ENCODE measurements around the gene OR9Q1. TPM values are rescaled to one million over a fixed set of nuclear protein-coding genes. Genes with fewer than 3 reads are reported as not detected.

Gene OR9Q1
- total and polyA plus RNA-seq, 2 of the 8 experiments (the other 6 are each of a cell fraction or from before 2014, with no cell fraction given) = not detected

DNA sequence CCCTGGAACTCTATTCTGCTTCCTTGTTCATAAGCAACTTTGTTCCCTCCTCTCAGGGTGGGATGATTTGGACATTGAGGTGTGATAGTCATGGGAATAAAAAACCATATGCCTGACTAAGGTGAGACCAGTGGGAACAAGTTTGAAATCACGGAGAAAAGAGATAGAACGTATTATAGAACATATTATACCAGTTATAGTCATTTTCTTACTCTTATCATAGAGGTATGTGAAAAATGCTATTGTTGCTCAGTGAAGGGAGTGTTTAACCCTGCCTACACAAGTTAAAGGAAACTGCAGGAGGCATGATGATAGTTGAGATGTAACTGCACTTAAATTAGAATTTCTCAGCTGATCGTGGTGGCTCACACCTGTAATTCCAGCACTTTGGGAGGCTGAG, 22.6 kb downstream of the OR9Q1 start (continued):
- TF ChIP-seq, protein P1, sequence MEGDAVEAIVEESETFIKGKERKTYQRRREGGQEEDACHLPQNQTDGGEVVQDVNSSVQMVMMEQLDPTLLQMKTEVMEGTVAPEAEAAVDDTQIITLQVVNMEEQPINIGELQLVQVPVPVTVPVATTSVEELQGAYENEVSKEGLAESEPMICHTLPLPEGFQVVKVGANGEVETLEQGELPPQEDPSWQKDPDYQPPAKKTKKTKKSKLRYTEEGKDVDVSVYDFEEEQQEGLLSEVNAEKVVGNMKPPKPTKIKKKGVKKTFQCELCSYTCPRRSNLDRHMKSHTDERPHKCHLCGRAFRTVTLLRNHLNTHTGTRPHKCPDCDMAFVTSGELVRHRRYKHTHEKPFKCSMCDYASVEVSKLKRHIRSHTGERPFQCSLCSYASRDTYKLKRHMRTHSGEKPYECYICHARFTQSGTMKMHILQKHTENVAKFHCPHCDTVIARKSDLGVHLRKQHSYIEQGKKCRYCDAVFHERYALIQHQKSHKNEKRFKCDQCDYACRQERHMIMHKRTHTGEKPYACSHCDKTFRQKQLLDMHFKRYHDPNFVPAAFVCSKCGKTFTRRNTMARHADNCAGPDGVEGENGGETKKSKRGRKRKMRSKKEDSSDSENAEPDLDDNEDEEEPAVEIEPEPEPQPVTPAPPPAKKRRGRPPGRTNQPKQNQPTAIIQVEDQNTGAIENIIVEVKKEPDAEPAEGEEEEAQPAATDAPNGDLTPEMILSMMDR (IDR thresholded peaks at IDR 0.05; ENCODE audit: control extremely low read depth in 1 of 3, insufficient read depth in 1 of 3, low read depth in 1 of 3, low read length in 3 of 3) = no peak
- TF ChIP-seq CHD2 (IDR thresholded peaks at IDR 0.05; ENCODE audit: low read length) (no peak), PHF8 (conservative IDR thresholded peaks at IDR 0.05; ENCODE audit: low read depth, low read length) (no peak), KDM5A (IDR thresholded peaks at IDR 0.05; ENCODE audit: low read length) (no peak), GTF2F1 (IDR thresholded peaks at IDR 0.05; ENCODE audit: borderline replicate concordance, low read depth, low read length) (no peak), RBBP5 (IDR thresholded peaks at IDR 0.05; ENCODE audit: borderline replicate concordance, low read depth, low read length) (no peak), FOSL1 (IDR thresholded peaks at IDR 0.05; ENCODE audit: insufficient read depth, low read depth, low read length) (no peak), SAP30 (IDR thresholded peaks at IDR 0.05; ENCODE audit: insufficient read depth, insufficient replicate concordance, low read length) (no peak)
